MM.1S (cell line): ENCODE results near the gene PRTN3.

Experiments
- EZH2 ChIP-seq: fragments of 300-600 bp; sonication (generic); optimal IDR thresholded peaks from 2 replicates; pipeline ENCODE3; 2017; ENCODE audit warnings: low read depth, mild to moderate bottlenecking, antibody characterized with exemption, low read length, mixed read lengths
- EZH2phosphoT487 ChIP-seq: fragments of 300-600 bp; sonication (generic); IDR thresholded peaks from 2 replicates; pipeline ENCODE4 v1.6.1; 2018; ENCODE audit warnings: antibody characterized with exemption, low read length
- TF ChIP-seq, protein P1 (sequence below): fragments of 300-600 bp; sonication (generic); IDR thresholded peaks from 2 replicates; pipeline ENCODE4 v1.5.1; 2016; ENCODE audit warnings: antibody characterized with exemption, low read length, mixed read lengths

GRCh38 chr19:871446-872265 is 30.9 kb downstream of the PRTN3 start:
- TF ChIP-seq EZH2 (no peak), EZH2phosphoT487 (no peak)
- TF ChIP-seq, protein P1, sequence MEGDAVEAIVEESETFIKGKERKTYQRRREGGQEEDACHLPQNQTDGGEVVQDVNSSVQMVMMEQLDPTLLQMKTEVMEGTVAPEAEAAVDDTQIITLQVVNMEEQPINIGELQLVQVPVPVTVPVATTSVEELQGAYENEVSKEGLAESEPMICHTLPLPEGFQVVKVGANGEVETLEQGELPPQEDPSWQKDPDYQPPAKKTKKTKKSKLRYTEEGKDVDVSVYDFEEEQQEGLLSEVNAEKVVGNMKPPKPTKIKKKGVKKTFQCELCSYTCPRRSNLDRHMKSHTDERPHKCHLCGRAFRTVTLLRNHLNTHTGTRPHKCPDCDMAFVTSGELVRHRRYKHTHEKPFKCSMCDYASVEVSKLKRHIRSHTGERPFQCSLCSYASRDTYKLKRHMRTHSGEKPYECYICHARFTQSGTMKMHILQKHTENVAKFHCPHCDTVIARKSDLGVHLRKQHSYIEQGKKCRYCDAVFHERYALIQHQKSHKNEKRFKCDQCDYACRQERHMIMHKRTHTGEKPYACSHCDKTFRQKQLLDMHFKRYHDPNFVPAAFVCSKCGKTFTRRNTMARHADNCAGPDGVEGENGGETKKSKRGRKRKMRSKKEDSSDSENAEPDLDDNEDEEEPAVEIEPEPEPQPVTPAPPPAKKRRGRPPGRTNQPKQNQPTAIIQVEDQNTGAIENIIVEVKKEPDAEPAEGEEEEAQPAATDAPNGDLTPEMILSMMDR = no peak
